ENCODE data around the gene FAM161A.
"Not testable (repeated sequence)": the region's sequence is repeated elsewhere in the genome, so short reads cannot be mapped to it uniquely, and the experiment has no call there.

The FAM161A gene

DNA sequence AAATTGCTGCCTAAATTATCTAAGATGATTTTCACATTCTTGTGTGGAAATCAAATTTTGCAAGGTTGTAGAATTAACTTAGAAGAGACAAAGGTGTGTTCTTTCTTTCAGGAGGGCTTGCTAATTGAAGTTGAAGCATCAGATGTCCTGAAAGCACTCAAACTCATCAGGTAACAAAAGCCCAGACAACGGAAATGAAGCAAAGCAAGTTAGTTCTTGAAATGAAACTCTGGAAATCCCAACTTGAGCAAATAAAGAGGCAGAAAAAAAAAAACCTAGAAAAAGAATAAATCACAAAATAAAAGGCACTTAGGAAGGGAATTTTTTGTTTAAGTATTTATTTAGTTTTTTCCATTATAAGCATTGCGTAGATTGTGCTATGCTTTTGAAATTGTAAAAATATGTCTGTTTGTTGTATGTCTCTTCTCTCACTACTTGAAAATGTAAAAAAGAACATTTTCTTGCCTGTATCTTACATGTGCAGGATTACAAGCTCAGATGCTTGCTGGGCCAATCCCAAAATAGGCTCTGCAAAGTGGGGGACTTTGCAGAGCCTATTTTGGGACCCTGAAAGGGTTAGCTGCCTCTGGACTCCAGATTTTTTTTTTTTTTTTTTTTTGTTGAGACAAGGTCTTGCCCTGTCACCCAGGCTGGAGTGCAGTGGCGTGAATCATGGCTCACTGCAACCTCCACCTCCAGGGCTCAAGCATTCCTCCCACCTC lies 46.7 kb downstream of the FAM161A start:
- TF ChIP-seq ZFX (IDR thresholded peaks at IDR 0.05) = no peak
- TF ChIP-seq, protein P1, sequence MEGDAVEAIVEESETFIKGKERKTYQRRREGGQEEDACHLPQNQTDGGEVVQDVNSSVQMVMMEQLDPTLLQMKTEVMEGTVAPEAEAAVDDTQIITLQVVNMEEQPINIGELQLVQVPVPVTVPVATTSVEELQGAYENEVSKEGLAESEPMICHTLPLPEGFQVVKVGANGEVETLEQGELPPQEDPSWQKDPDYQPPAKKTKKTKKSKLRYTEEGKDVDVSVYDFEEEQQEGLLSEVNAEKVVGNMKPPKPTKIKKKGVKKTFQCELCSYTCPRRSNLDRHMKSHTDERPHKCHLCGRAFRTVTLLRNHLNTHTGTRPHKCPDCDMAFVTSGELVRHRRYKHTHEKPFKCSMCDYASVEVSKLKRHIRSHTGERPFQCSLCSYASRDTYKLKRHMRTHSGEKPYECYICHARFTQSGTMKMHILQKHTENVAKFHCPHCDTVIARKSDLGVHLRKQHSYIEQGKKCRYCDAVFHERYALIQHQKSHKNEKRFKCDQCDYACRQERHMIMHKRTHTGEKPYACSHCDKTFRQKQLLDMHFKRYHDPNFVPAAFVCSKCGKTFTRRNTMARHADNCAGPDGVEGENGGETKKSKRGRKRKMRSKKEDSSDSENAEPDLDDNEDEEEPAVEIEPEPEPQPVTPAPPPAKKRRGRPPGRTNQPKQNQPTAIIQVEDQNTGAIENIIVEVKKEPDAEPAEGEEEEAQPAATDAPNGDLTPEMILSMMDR (conservative IDR thresholded peaks at IDR 0.05) = no peak
- H3K27ac ChIP-seq = no peak overlapping the region

DNA sequence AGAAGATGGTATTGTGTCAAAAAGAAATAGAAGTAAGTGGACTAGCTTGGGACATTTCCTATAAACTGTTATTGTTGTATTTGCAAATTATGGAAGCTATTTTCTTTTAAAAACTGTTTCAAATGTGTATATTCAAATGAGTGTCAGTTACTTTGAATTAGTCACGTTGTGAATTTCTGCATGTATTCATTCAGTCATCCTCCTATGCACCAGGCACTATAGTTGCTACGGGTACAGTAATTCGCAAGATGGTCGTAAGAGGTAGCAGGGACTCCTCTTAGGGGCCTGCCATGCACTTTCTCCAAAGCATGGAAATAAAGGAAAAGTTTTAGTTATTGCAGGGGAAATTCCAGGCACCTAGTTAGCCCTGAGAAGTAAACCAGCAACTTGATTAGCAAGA lies 51.3 kb downstream of the FAM161A start:
- H3K27ac ChIP-seq = no peak overlapping the region
- TF ChIP-seq ZFX (IDR thresholded peaks at IDR 0.05) = no peak
- TF ChIP-seq, protein P1 (conservative IDR thresholded peaks at IDR 0.05) = no peak

DNA sequence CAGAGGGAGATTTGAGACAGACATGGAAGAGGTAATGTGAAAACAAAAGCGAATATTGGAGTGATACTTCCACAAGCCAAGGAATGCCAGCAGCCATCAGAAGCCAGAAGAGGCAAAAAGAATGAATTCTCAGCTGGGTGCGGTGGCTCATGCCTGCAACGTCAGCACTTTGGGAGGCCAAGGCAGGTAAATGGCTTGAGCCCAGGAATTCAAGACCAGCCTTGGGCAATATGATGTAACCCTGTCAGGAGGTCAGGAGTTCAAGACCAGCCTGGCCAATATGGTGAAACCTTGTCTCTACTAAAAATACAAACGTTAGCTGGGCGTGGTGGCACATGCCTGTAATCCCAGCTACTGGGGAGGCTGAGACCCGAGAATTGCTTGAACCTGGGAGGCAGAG lies 54.8 kb downstream of the FAM161A start:
- TF ChIP-seq ZFX (IDR thresholded peaks at IDR 0.05) = no peak
- TF ChIP-seq, protein P1 (conservative IDR thresholded peaks at IDR 0.05) = no peak

DNA sequence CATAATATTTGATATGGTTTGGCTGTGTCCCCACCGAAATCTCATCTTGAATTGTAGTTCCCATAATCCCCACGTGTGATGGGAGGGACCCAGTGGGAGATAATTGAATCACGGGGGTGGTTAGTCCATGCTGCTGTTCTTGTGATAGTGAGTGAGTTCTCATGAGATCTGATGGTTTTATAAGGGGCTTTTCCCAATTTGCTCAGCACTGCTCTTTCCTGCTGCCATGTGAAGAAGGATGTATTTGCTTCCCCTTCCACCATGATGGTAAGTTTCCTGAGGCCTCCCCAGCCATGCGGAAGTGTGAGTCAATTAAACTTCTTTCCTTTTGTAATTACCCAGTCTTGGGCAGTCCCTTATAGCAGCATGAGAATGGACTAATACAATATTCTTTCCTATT lies 56.4 kb downstream of the FAM161A start:
- not testable (repeated sequence) for H3K27ac ChIP-seq

More for the DNA sequence above, 54.8 kb downstream of the FAM161A start:
- no peak overlapping the region for H3K27ac ChIP-seq

DNA sequence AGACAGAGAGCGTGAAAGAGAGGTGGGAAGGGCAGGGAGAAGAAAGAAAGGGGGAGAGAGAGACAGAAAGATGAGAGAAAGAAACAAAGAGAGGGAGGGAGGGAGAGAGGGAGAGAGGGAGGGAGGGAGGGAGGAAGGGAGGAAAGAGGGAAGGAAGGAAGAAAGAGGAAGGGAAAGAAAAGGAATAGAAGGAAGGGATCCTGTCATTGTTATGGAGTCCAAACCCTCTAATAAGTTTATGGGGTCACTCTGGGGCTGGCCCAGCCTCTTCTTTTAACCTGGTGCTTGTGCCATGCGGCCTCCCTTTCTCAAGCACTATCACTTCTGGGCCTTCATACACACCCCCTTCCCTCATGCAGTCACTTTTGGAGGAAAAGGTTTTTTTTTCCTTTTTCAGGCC lies 58.5 kb downstream of the FAM161A start:
- H3K27ac ChIP-seq = no peak overlapping the region

DNA sequence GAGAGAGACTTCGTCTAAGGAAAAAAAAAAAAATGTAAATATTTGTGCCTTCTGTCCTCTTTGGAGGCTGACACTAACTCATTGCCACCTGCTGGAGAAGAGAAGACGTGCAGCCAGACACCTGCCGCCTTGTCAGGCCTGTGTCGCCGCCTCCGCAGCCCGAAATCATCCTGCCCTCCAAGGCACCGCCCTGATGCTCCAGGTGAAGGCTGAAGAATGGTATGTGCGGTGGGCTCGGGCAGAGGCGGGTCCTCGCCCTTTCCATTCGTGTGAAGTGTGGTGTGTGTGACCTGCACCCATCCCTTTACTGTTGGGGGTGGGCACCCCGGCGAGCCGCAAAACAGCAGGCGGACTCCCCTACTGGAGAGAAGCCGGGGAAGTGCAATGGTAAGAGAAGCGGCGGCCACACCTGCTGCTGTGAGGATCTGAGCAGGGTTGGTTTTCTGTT lies 60.4 kb downstream of the FAM161A start:
- no peak for TF ChIP-seq ZFX (IDR thresholded peaks at IDR 0.05)
- TF ChIP-seq, protein P1 (conservative IDR thresholded peaks at IDR 0.05) = peak; percentile 73
- H3K27ac ChIP-seq = no peak overlapping the region

More for the DNA sequence above, 58.5 kb downstream of the FAM161A start:
- TF ChIP-seq, protein P1 (conservative IDR thresholded peaks at IDR 0.05) = no peak

DNA sequence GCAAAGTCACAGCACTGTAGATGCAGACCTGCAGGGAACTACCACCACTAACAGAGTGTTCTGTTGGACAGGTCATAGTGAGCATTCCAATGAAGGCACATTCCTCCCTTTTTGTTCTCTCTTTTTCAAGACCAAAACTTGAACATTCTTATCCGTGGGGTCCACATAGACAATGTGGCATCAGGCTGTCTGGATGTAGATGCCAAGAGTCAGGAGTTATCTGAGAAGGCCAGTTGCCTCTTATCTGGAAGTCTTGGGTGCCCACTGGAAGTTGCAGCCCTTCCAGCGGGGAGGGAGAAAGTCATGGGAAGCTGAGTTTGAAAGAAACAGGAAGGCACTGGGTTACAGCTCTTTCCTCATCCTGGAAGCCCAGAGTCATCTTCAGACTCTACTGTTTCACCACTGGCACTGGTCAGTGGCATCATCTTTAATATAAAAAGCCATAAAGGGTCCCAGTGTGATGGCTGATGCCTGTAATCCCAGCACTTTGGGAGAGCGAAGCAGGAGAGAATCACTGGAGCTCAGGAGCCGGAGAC lies 61.4 kb downstream of the FAM161A start:
- no peak for TF ChIP-seq ZFX (IDR thresholded peaks at IDR 0.05)
- TF ChIP-seq, protein P1 (conservative IDR thresholded peaks at IDR 0.05) = no peak
- H3K27ac ChIP-seq = no peak overlapping the region

Measured in C4-2B (cell line).